HG02885 (cell line): ENCODE measurements around the gene ITPR1.
A peak's percentile ranks its signal among the peaks of the same experiment; 100 is the strongest.
"Not testable (repeated sequence)": the region's sequence is repeated elsewhere in the genome, so short reads cannot be mapped to it uniquely, and the experiment has no call there.

Source experiments
- ATAC-seq: cut with Tn5 transposase; IDR thresholded peaks from one replicate; pipeline ENCODE4 v1.9.1; 2021; ENCODE audit warnings: mild to moderate bottlenecking; ENCODE audit not compliant: unreplicated experiment, poor library complexity

The ITPR1 gene

DNA sequence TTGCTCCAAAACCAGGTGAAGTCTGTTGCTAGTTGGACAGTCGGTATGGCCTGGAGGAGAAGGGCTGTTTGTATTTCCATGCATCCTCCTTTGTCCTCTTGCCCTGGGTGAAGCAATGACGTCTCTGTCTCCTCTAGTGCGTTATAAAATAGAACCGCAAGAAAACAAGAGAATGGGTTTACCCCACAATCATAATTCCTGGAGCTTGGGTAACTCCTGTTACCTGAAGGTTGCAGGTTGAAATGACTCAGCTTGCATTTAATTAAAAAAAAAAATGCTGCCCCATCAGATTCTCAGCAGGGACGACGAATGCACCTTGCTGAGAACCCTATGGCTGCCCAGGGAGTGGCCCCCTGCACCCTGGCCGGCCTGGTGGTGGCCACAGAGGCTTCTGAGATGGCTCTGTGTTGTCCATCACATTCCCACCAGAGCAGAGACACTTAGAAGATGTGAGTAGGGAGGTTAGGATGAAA lies 257.9 kb downstream of the ITPR1 start:
- no peak for ATAC-seq

- ATAC-seq = no peak
Observed at GRCh38 chr3:4751502-4752101, 258.5 kb downstream of the ITPR1 start.

DNA sequence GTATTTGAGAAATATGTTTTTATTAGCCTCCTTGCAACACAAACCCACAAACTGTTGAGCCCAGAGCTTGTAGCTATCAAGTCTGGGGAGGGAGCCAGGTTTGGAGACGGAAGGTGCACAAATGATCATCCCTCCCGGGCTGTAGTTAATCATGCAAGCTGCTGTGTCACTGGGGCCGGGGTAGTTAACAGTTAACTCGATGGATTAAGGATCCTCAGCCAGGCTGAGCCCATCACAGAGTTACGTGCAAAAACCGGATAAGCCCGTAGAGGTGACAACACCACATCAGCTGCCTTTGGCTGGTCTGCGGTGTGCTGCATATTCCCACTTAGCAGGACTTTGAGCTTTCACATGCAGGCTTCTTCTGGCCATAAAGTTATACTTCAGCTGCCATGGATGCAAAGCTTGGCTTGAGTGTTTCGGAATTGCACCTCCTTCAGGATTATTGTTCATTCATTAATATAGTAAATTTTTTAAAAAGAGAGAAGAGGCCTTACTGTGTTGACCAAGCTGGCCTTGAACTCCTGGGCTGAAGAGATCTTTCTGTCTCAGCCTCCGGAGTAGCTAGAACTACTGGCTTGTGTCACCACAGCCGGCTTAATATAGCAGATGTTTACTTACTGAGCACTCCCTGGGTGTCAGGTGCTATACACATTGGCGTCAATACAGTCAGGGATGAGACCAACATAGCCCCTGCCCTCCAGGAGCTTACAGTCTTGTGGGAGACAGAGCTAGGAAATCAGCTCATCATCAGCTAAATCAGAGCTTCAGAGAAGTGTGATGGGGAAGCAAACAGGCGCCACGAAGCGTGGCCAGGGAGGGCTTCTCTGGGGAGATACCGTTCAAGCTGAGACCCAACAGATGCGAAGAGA lies 259.3 kb downstream of the ITPR1 start:
- no peak for ATAC-seq

DNA sequence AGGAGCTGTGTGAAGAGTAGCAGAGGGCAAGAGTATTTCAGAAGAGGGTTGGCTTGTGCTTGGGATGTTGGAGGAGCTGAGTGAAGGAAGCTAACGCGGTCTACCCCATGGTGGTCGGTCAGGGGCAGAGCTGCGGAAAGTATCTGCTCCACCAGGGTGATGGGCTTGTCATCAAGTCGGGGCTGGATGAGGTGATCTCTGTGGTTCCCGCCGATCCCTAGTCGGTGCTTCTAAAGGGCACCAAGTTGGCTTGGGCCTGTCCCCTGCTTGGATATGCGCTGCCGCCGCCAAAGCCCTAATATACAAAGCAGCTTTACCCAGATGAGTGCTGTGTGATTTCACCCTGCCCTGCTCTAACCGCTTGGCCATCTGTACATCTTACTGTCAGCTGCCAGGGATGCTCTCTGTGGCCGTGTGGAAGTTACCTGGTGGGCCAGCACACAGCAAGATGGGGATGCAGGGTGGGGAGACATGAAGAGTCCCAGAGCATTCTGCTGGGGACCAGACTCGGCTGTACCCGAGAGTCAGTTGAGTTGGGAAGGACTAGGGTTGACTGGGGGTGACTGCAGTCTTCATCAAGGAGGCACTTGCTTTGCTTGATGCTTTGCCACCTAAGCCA lies 260.0 kb downstream of the ITPR1 start:
- ATAC-seq = no peak

- peak; percentile 91 for ATAC-seq
Observed at GRCh38 chr3:4754180-4755086, 261.3 kb downstream of the ITPR1 start.

DNA sequence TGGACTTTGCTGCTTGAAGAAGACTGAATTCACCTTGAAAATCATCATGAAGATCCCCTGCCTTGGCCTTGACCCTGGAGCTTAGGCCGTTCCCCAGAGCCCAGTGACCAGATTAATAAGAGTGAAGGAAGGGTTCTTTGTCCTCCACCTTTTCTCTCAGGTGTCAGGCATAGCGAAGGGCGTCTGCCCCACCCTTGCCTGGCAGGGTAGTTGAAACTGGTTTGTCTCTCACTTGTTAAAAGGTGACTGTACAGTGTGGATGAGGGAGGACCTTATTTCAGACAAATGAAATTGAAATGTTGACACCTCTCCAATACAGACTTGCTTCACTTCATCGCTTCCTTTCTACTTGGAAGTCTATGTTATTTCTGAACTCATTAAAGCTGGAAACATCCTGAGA lies 262.4 kb downstream of the ITPR1 start:
- ATAC-seq = no peak

DNA sequence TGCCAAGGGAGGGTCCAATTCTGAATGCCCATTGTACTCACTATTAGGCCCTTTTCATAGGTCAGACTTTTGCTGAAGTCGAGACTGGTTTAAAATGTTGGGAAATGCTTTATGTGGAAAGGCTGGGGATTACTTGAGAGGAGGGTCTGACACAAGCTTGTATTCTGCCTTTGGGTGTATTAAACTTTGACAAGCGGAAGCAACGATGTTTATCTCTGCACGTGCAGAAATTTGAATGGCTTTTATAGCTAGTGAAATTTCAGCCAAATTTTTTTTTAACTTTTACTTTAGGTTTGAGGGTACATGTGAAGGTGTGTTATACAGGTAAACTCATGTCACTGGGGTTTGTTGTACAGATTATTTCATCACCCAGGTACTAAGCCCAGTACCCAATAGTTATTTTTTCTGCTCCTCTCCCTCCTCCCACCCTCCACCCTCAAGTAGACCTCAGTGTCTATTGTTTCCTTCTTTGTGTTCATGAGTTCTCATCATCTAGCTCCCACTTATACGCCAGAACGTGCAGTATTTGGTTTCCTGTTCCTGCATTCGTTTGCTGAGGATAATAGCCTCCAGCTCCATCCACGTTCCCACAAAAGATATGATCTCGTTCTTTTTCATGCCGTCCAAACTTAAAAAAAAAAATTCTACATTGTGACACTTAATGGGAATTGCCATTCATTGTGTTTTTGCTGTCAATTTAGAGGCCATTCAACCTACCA lies 263.1 kb downstream of the ITPR1 start:
- no peak for ATAC-seq

DNA sequence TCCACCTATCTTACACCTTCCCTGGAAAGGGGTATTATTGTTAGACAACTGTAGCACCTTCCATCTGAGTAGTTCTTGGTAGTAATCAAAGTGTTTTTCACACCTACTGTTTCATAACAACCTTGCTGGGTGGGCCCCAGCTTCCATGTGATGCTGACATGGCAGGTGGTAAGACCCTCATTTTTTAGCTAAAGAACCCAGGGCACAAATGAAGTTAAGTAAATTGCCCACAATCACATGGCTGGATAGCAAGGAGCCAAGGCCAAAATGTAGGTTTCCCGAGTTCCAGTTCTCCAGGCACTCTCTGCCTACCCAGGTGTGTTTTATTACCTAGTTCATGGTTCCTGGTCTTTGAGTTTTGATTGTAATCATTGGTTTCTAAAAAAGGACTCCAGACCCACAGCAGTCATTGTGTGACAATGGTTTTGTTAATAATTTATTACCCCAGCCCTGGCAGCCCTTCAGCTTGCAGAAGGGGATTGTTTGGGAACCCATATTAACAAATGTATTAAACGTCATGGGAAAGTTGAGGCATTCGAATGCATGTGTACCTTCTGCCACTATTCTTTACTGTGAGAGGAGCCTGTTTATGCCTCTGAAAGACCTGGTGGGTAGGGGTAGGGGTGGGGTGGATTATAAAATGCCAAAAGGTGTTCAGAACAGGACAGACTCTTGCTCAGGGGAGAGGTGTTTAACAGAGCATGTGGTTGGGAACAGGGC lies 263.9 kb downstream of the ITPR1 start:
- ATAC-seq = no peak

GRCh38 chr3:4757575-4758248 lies 264.6 kb downstream of the ITPR1 start:
- ATAC-seq = no peak

DNA sequence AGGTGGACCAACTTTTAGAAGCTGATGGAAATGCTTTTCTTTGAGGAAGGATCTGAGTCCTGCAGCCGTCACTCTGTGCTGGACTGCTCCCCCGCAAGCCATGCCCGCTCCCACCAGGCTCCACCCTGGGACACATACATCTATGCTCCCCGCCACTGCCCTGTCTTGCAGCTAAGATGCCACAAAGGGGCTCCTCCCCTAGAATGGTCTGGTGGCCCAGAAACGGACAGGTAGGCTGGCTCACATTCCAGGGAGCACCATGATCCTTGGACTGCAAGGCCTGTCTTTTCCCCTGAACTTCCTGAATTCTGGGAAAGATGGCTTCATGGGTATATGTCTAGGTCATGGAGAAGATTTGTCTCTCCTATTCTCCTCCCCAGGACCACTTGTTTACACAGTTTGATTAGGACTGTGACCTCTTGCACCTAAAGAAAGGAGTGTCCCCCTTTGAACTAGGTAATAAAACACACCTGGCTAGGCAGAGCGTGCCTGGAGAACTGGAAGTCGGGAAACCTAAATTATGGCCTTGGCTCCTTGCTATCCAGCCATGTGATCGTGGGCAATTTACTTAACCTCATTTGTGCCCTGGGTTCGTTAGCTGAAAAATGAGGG lies 265.2 kb downstream of the ITPR1 start:
- ATAC-seq = no peak

GRCh38 chr3:4758957-4759656 lies 266.0 kb downstream of the ITPR1 start:
- no peak for ATAC-seq

DNA sequence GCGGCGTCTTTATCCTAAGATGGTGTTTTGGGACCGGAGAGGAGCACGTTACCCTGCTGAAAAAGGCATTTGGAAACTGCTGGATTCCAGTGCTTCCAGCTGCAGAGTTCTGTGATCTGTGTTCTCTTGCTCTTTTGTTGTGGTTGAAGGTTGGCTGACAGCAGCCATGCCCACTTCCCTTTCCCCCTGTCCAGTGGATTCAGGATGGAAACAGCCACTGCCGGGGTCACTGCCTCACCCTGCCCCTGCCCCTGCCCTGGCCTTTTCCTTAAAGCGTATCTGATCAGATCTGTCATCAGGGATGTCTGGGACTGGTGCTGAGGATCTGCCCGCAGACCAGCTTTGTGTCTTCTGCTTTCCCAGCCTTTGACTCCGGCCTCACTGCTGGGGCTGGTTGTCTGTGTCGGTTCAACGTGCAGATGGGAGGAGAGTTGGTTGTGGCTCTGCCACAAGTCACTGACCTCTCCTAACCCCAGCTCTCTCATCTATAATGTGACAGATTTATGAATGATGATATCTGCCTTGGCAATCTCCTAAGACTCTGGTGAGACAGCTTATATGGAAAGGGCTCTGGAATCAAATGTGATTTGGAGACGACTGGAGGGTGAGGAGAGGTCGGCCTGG lies 266.7 kb downstream of the ITPR1 start:
- ATAC-seq = no peak

- ATAC-seq = no peak
Observed at GRCh38 chr3:4761759-4762158, 268.6 kb downstream of the ITPR1 start.

- ATAC-seq = not testable (repeated sequence)
Observed at GRCh38 chr3:4762481-4763230, 269.5 kb downstream of the ITPR1 start.

DNA sequence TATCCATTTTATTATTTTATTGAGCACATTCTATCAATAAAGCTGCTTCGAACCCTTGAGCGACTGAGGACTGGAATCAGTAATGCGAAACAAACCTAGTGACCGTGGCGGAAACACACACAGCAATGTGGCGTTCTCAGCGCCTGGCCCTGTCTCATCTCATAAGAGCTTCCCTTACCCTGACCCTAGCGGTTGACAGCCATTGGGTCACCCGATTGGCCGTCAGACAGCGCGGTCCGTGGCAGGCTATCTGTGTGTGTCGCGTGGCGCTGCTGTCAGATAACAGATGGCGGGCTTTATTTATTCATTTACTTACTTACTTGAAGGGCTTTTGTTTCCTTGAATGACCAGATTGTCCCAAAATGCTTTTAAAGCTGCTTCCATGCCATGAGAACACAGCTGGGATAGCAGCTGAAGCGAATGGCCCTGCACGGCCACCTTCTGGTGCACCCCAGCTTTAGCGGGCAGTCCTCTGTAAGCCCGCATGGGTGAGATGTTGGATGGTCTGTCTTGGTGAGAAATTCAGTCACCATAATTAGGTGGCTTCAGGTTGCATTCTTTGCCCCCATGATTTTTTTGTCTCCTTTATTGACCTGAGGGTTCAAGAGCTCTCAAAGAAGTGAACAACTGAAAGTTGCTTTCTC lies 270.6 kb downstream of the ITPR1 start:
- no peak for ATAC-seq

GRCh38 chr3:4765212-4765611 lies 272.1 kb downstream of the ITPR1 start:
- no peak for ATAC-seq
